IPS-18a (cell line): Measurements from ENCODE around the gene HNF4A.
"Not testable (repeated sequence)": the region's sequence is repeated elsewhere in the genome, so short reads cannot be mapped to it uniquely, and the experiment has no call there.

Experiments used
- H3K27ac ChIP-seq: one replicate; pipeline ENCODE4 v1.5.1; 2013; ENCODE audit warnings: low read length
- H3K27me3 ChIP-seq: one replicate; pipeline ENCODE4 v1.6.1; 2013; ENCODE audit warnings: mild to moderate bottlenecking, low read length; ENCODE audit not compliant: control insufficient read depth, insufficient read depth
- H3K36me3 ChIP-seq: one replicate; pipeline ENCODE4 v1.6.1; 2013; ENCODE audit warnings: low read depth, low read length; ENCODE audit not compliant: control insufficient read depth
- H3K4me1 ChIP-seq: one replicate; pipeline ENCODE4 v1.6.1; 2013; ENCODE audit warnings: low read depth, low read length; ENCODE audit not compliant: control insufficient read depth
- H3K4me3 ChIP-seq: one replicate; pipeline ENCODE4 v1.5.1; 2013; ENCODE audit warnings: low read length
- H3K9ac ChIP-seq: one replicate; pipeline ENCODE4 v1.6.1; 2013; ENCODE audit warnings: mild to moderate bottlenecking, low read length, moderate library complexity
- H3K9me3 ChIP-seq: one replicate; pipeline ENCODE4 v1.6.1; 2013; ENCODE audit warnings: low read depth, low read length; ENCODE audit not compliant: control insufficient read depth

HNF4A gene

GRCh38 chr20:44461142-44461802, 105.8 kb downstream of the HNF4A start:
- no peak overlapping the region for H3K27ac ChIP-seq
- no peaks in the 10 kb centered on the region for H3K9me3 ChIP-seq
- H3K4me3 ChIP-seq: no peak overlapping the region
- peaks cover 6% of the 10 kb centered on the region for H3K4me1 ChIP-seq
- H3K36me3 ChIP-seq: no peaks in the 10 kb centered on the region
- no peak overlapping the region for H3K9ac ChIP-seq
- no peaks in the 10 kb centered on the region for H3K27me3 ChIP-seq

GRCh38 chr20:44461803-44462174, 106.3 kb downstream of the HNF4A start:
- no peaks in the 10 kb centered on the region for H3K9me3 ChIP-seq
- no peaks in the 10 kb centered on the region for H3K27me3 ChIP-seq
- H3K27ac ChIP-seq: no peak overlapping the region
- H3K36me3 ChIP-seq: no peaks in the 10 kb centered on the region
- peaks cover 6% of the 10 kb centered on the region for H3K4me1 ChIP-seq
- no peak overlapping the region for H3K4me3 ChIP-seq
- H3K9ac ChIP-seq: no peak overlapping the region

- no peaks in the 10 kb centered on the region for H3K27me3 ChIP-seq
Observed at GRCh38 chr20:44463466-44463865, 108.0 kb downstream of the HNF4A start.

GRCh38 chr20:44464514-44464913, 109.0 kb downstream of the HNF4A start:
- Histone ChIP-seq H3K9ac (no peak overlapping the region), H3K27me3 (no peaks in the 10 kb centered on the region), H3K27ac (no peak overlapping the region)

More at GRCh38 chr20:44463466-44463865, 108.0 kb downstream of the HNF4A start:
- Histone ChIP-seq H3K9ac (no peak overlapping the region), H3K27ac (no peak overlapping the region), H3K4me3 (no peak overlapping the region), H3K36me3 (no peaks in the 10 kb centered on the region), H3K9me3 (no peaks in the 10 kb centered on the region), H3K4me1 (peaks cover 6% of the 10 kb centered on the region)

GRCh38 chr20:44465001-44465560, 109.6 kb downstream of the HNF4A start:
- Histone ChIP-seq H3K9me3 (no peaks in the 10 kb centered on the region), H3K4me1 (peaks cover 6% of the 10 kb centered on the region), H3K4me3 (no peak overlapping the region), H3K36me3 (no peaks in the 10 kb centered on the region), H3K27me3 (no peaks in the 10 kb centered on the region), H3K27ac (no peak overlapping the region), H3K9ac (no peak overlapping the region)

More at GRCh38 chr20:44464514-44464913, 109.0 kb downstream of the HNF4A start:
- H3K36me3 ChIP-seq: no peaks in the 10 kb centered on the region
- H3K9me3 ChIP-seq: no peaks in the 10 kb centered on the region
- no peak overlapping the region for H3K4me3 ChIP-seq
- peaks cover 6% of the 10 kb centered on the region for H3K4me1 ChIP-seq

- Histone ChIP-seq H3K27me3 (no peaks in the 10 kb centered on the region), H3K9ac (peak overlapping the region; percentile 38), H3K4me1 (no peaks in the 10 kb centered on the region), H3K27ac (no peak overlapping the region), H3K9me3 (no peaks in the 10 kb centered on the region), H3K4me3 (no peak overlapping the region), H3K36me3 (no peaks in the 10 kb centered on the region)
Observed at GRCh38 chr20:44467289-44467883, 111.9 kb downstream of the HNF4A start.

- Histone ChIP-seq H3K4me3 (no peak overlapping the region), H3K9ac (no peak overlapping the region), H3K36me3 (no peaks in the 10 kb centered on the region), H3K27ac (no peak overlapping the region), H3K4me1 (no peaks in the 10 kb centered on the region), H3K27me3 (no peaks in the 10 kb centered on the region), H3K9me3 (no peaks in the 10 kb centered on the region)
Observed at GRCh38 chr20:44468044-44468782, 112.7 kb downstream of the HNF4A start.

GRCh38 chr20:44470327-44470726, 114.8 kb downstream of the HNF4A start:
- no peaks in the 10 kb centered on the region for H3K27me3 ChIP-seq
- H3K9me3 ChIP-seq: no peaks in the 10 kb centered on the region
- H3K4me3 ChIP-seq: no peak overlapping the region
- no peak overlapping the region for H3K9ac ChIP-seq
- H3K4me1 ChIP-seq: no peaks in the 10 kb centered on the region
- no peaks in the 10 kb centered on the region for H3K36me3 ChIP-seq
- no peak overlapping the region for H3K27ac ChIP-seq

- Histone ChIP-seq H3K4me1 (peaks cover 2% of the 10 kb centered on the region), H3K36me3 (no peaks in the 10 kb centered on the region), H3K4me3 (no peak overlapping the region), H3K9me3 (no peaks in the 10 kb centered on the region), H3K27me3 (no peaks in the 10 kb centered on the region), H3K27ac (no peak overlapping the region), H3K9ac (no peak overlapping the region)
Observed at GRCh38 chr20:44471481-44471882, 116.0 kb downstream of the HNF4A start.

GRCh38 chr20:44472283-44472682, 116.8 kb downstream of the HNF4A start:
- H3K4me1 ChIP-seq, H3K9ac ChIP-seq, H3K27me3 ChIP-seq, H3K36me3 ChIP-seq, H3K27ac ChIP-seq, H3K4me3 ChIP-seq, H3K9me3 ChIP-seq: not testable (repeated sequence)

GRCh38 chr20:44475372-44475693, 119.8 kb downstream of the HNF4A start:
- H3K9ac ChIP-seq: no peak overlapping the region
- no peaks in the 10 kb centered on the region for H3K36me3 ChIP-seq
- H3K4me3 ChIP-seq: peak overlapping the region; percentile 89
- peaks cover 4% of the 10 kb centered on the region for H3K4me1 ChIP-seq
- H3K27me3 ChIP-seq: no peaks in the 10 kb centered on the region
- H3K9me3 ChIP-seq: no peaks in the 10 kb centered on the region
- no peak overlapping the region for H3K27ac ChIP-seq
